Fibroblast of skin of left biceps (primary cell): Measurements from ENCODE around the gene CCDC71L.

Experiments used
- DNase-seq, 2 experiments: peaks; one replicate each; pipeline ENCODE4 v3.0.0-alpha.2; 2013; ENCODE audit warnings: low read depth in 2 of 2

The CCDC71L gene

DNA sequence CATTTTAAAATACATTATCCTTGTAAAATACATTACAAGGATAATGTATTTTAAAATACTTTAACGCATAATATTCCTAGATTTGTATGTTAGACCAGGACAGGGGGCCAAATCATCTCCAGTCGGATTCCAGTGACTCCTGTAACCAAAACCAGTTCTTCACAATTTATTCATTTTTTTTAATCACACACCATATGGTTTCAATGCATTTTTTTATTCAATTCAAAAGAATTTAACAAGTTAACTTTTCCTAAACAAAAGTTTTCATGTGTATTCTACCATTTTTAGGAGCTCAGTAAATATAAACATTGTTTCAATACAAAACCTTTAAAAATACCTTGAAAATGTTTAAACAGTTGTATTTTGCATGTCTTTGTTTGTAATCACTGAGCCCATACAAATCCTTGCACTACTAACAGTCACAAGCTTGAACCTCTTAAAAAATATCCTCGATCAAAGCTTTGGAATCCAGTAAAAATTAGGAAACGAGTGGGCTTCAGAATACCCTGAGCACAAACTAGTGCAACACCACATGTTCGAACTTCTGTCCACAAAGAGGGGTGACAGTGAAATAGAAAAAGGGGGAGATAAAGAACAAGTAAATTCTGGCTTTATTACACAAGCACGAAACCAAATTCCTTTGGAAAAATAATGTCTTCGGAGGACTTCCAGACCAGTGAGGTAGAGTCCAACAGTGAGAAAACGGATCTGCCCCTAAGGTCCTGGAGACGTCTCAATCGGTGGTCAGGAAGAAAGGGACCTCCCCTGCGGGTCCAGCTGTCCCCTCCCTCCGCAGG, 1.6 kb downstream of the CCDC71L start:
- no peak for DNase-seq

DNA sequence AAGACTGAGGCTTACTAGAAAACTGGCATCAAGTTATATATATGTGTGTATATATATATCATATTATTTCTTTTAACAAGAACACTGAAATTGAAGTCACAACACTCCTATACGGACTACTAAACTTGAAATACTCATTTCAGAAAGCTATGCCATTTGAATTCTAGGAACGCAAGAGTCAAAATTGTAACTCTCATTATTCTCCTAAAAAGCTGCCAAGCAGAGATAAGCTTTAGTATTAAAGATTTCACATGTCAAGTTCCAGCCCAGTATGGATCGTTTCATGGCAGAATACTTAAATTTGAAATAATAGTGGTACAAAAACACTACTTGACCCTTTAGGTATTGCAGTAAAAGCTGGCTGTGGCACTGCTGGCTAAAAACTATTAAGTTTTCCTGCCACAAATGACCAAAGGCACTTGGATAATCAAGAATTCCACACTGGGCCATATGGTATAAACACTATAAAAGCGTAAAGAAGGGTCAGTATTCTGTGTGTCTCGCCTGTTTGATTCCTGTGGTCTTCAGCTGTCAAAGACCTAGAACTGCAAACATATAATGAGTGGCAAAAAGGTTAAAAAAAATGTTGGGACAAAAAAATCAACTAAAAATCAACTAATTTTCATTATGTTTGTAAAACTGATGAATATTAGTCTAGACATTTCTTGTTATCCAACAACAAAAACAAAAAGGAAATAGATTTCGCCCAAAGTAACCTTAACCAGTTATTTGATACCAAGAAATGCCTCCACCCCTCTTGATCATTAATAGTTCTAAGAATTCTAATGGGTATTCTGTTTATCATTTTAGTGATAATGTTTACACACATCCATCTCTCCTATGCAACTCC, 2.4 kb downstream of the CCDC71L start:
- DNase-seq = no peak

DNA sequence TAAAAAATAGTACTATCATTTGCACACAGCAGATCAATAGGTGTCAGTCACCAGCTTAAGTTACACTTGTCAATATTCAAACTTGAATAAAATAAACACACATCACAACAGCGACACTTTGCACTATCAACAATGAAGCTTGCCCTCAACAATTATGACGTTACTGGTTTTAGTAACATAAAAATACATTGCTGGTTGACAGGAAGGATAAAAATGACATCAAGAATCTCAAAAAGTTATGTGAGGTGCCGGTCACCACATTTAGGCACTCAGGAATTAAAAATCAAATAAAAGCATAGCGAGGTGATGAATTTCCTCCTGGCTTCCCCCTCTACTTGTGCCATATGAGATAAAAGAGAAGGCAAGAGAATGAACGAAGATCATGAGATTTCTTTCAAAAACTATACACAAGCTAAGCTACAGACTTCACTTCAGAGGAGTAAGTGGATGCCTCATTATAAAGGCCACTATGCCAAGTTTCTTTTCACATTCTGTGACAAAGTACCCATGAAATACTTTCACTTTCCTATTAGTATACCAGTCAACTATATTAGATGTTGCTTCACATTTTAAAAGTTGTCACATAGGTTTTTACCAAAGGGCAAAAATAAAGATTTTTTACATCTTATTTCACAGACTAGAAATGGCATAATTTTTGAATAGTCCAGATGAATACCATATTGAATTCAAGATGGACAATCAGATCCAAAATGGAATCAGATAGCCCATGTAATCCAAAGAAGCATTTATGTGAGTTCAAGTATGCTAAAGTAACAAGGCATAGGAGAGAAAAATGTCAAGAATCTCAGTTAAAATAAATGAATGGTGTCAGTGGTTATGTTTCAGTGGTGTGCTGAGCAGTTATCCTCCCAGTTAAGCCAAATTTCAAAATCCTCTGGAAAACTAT, 3.6 kb downstream of the CCDC71L start:
- peak; percentile 13 to 39 for DNase-seq

DNA sequence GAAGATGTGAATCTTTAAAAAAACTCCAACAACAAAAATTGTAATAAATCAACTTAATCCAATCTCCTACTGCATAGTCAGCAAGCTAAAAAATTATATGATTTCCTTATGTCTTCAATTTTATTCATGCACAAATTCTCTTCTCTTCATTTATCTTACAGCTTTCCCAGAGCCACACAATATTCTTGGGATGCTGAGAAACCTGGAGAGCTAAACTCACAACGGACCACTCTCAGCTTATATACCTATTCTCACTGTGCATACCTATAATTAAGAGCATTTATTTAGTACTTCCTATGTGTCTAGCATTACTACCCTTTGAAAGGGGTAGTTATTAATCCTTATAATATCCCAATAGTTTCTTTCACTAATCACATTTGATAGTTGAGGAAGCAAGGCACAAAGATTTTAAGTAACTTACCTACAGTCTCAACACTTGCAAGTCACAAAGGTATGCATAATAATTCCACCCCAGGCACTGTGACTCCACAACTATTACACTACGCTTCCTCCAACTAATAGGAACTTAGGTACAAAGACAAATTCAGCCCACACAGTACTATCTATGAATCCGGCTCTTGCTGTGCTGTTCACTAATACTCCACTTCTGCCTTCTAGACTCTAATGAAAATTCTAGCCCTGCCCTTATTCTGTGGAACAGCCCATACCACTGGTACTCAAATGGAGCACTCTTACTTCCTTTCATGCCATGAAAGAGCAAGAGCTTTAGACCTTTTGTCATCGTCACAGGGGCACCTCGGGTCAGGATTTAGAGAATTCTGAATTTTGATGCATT, 5.1 kb downstream of the CCDC71L start:
- no peak for DNase-seq

DNA sequence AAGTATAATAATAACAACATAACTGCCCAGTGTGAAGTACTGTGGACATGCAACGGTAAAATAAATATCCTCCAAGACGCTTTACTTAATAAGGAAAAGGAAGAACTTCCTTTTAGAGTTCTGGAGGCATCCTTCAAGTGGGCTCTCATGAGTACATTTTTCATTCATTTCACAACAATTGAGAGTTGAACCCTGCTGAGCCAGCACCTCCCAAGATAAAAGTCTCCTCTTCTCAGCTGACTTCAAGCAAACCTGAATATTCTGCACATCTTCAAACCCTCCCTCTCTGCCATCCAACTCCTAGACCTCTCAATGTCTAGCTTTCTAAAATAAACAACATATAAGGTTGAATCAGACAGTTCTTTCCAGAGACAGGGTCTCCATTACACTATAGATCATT, 7.5 kb downstream of the CCDC71L start:
- no peak for DNase-seq

DNA sequence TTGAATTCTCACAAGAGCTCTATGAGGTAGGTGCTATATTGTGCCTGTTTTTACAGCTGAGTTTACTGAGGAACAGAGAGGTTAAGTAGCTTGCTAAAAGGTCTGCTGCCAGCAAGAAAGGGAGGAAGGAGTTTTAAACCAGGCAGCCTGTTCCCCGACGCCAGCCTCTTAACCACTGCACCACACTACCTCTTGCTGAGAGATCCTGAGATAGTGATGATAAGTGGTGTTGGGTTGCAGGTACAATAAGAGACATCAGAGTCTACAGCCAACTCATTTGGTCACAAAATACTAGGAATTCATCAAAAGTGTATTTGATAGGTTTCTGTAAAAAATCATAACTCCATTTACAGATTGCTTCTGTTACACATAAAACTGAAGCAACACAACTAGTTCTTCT, 8.0 kb downstream of the CCDC71L start:
- DNase-seq = no peak

DNA sequence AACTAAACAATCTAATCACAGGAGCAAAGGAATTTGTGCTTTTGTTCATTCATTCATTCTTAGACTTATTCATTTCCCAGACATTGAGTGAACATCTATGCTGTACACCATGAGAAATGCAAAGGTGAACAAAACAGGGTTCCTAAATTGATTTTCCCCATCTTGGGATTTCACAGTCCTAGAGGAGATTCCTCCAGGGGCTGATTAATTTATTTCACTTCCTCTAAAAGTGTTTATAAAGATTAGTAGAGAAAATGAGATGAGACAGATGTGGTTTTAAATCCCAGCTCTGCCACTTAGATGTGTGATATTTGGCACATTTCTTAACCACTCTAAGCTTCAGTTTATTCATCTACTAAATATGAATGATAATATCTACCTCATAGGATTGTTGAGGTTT, 8.9 kb downstream of the CCDC71L start:
- DNase-seq = no peak

DNA sequence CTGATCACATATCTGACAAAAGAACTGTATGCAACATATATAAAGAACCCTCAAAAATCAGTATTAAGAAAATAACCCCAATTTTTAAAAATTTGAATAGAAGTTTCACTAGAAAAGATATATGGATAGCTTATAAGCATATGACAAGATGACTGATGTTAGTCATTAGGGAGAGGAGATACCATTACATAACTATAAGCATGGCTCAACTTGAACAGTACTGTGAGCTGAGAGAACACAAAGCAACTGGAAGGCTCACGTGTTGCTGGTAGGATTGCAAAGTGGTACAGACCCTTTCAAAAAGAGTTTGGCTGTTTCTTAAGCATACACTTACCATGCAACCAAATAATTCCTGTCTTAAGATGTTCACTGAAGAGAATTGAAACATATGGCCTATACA, 14.7 kb downstream of the CCDC71L start:
- DNase-seq = no peak

DNA sequence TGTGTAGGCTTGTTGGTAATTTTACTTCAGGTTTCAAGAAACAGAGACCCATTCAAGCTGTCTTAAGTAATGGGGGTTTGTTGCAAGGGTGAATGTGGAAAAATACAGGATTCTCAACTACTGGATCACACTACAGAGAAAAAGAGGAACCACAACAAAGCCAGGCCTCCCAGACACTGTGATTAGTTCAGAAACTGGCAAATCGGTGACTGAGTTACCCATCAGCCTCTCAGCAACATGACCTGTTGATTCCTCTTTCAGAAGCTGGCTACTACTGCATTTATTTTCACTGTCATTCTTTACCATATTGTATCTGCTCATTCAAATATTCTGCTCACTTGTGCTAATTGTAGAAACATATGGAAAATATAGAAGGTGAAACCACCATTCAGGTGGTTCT, 16.0 kb downstream of the CCDC71L start:
- DNase-seq = no peak

DNA sequence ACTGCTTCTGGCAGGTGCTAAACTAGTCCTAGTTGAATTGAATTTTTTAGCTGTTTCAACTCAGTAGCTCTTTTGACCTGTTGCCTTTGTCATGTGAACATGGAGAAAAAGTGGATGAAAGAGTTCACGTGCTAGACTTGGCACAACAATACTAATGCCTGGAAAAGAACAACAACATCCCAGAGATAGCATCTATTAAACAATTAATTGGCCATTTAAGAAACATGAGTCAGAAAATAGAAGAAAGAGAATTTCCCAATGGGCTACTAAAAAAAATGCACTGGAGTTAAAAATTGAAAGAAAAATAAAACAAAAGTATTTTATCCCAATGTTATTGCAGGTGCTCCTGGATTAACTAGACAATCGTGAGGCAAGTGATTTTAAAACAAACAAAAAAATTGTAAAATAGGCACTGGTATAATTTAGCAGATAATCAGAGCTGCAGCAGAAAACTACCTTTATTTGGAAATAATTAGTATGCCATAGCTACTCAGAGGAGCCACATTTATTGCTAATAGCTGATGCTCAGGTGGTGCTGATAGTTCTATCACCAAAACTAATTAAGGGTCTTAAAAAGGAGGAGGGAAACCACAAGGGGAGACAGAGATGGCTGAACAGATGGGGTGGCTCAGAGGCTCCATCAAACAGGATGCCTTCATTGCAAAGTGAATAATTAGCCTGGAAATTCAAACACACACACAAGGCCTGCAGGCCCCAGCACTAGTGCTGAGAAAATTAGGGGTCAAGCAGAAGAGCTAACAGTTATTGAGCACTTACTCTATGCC, 17.6 kb downstream of the CCDC71L start:
- no peak for DNase-seq

DNA sequence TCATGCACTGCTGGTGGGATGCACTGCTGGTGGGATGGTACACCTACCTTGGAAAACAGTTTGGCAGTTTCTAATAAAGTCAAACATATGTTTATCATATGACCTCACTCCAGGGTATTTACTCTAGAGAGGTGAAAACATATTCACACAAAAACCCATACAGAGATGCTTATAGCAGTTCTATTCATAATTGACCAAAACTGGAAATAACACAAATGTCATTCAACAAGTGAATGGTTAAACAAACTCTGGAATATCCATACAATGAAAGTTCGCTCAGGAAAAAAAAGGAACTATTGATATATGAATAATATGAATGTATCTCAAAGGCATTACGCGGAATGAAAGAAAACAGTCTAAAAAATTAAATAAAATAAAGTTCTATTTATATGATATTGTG, 19.5 kb downstream of the CCDC71L start:
- no peak for DNase-seq

DNA sequence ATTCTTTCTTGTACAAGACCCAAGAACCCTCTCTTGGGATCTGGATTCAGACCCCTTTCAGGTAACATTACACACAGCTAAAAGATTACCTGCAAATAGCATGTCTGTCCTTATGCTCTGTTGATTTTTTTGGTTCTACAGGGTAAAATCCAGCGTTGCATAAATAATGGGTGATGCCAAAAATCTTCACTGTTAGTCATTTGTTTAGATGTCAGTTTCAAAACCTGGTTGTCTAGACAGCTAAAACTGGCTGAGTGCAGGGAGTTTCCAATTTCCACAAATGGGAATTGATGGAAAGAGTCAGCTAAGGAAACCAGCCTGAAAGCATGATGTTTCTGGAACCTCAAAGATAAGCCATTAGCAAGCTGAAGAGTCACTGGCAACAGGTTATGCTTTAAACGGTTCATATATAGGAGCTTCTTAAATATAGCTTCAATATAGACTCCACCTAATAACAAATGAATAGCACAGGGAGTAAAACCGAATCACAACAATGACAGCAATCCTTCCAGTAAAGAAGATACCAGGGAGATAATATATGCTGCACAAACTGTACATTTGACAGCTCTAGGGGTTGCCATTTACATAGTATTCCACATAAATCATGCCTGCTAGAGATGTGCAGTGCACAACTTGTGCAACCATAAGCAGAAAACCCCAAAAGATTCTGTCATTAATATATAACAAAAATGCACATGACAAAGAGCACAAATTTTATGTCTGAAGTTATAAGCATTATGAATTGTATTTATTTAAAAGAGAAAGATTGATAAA, 20.4 kb downstream of the CCDC71L start:
- no peak for DNase-seq

DNA sequence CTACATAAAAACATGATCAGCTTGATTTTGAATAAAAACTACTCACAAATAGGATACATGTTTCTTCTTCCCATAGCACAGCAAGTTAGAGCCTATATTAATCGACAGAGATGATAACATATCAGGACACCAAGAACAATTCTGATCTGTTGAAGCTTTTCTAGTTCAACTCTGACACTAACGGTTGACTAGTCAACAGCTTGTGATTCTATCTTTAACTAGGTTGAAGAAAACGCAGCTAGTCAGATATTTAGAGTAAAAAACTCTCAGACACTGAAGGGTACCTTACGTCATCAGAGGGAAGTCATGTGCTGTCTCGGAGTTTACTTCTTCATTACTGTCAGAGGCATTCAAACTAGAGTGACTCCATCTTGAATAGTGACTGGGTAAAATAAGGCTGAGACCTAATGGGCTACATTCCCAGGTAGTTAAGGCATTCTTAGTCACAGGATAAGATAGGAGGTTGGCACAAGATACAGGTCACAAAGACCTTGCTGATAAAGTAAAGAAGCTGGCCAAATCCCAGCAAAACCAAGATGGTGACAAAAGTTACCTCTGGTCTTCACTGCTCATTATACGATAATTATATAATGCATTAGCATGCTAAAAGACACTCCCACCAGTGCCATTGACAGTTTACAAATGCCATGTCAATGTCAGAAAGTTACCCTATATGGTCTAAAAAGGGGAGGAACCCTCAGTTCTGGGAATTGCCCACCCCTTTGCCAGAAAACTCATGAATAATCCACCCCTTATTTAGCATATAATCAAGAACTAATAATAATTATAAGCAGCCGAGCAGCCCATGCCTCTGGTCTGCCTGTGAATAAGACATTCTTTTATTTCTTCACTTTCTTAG, 21.3 kb downstream of the CCDC71L start:
- DNase-seq = no peak

DNA sequence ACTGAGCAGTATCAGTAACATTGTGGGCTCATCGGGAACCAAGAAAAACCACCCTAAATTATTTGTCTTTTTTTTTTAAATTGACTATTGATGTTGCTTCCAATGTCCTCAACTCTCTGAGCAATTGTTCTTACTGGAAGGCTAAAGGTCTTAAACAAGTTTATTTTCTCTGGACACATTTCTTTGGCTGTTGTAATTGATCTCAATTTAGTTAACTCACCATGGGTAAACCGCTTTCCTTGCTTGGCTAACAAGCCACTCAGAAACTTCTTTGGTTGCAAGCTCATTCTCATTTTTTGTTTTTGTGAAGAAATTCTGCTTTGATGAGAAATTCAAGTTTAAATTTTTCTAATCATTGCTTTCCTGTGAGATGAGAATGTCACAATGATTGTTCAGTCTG, 25.5 kb downstream of the CCDC71L start:
- no peak for DNase-seq

DNA sequence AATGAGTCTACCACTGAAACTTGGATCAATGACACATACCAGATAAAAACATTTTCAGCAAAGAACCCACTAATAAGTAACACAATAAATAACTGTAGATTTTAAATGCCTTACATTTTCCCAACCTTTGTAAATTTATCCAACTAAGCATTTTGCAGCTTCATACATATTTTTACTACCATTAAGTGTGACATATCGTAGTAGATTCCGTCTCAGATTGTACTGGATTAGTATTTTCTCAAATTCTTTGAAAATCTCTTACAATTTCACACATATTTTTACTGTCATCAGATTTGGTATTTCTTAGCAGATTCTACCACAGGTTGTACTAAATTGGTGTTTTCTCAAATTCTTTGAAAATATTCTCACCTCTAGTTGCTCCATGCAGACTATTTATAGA, 26.0 kb downstream of the CCDC71L start:
- no peak for DNase-seq

DNA sequence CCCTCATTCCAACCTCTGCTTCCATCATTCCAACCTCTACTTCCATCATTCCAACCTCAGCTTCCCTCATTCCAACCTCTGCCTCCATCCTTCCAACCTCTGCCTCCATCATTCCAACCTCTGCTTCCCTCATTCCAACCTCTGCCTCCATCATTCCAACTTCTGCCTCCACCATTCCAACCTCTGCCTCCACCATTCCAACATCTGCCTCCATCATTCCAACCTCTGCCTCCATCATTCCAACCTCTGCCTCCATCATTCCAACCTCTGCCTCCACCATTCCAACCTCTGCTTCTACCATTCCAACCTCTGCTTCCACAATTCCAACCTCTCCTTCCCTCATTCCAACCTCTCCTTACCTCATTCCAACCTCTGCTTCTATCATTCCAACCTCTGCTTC, 30.3 kb downstream of the CCDC71L start:
- no peak for DNase-seq

DNA sequence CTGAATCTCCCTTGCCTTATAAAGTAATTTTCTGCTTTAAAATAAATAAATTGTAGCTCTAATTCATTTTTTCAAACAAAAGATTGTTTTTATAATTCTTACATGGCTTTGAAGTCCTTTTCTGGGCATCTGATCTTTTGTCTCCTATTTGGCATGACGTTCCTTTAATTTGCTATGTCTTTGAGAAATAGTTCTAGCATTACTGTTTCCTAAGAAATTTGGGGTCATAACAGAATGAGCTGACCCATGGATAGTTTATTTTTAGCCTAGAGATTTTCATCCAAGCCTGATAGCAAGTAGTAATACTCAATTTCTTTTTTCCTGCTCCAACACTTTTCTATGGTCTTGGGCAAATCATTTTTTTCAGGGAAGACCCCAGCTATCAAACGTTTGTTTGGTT, 31.4 kb downstream of the CCDC71L start:
- DNase-seq = no peak

DNA sequence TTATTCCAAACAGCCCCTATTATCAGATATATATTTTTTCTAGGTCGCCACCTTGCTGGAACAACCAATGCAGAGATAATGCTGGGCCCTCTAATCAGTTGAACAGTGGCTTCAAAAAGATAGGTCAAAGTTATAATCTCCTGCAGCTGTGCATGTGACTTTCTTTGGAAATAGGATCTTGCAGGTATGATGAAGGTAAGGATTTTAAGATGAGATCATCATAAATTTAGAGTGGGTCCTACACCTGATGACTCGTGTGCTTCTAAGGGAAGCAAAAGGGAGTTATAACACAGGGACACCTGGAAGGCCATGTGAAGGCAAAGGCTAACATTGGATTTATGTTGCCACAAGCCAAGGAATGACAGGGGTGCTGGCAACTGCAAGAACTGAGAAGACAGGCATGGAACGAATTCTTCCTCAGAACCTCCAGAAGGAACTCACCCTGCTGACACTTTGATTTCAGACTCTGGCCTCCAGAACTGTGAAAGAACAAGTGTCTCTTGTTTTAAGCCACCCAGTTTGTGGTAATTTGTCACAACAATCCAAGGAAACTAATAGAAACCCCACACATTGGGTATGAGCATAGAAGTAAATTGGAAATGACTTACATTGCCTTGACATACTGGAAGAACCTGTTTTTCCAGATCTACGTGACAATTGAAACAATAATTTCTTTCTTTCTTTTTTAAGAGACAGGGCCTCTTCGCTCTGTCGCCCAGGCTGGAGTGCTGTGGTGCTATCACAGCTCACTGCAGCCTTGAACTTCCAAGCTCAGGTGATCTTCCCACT, 34.4 kb downstream of the CCDC71L start:
- no peak for DNase-seq
